Left ventricle myocardium inferior (tissue), 1 donor: ENCODE results near the gene CTRB2. TPM values are rescaled to one million over a fixed set of nuclear protein-coding genes. Genes with fewer than 3 reads are reported as not detected.
A peak's percentile ranks its signal among the peaks of the same experiment; 100 is the strongest.

ENCODE experiments used
- DNase-seq: peaks from one replicate; pipeline ENCODE4 v3.0.0-alpha.2; 2020
- H3K27ac ChIP-seq: fragments of 200-600 bp; replicated peaks from 2 replicates; pipeline ENCODE4 v1.8.0; 2021
- H3K27me3 ChIP-seq: fragments of 200-600 bp; 2 replicates; pipeline ENCODE4 v1.8.0; 2021; ENCODE audit warnings: low read depth
- H3K36me3 ChIP-seq: fragments of 200-600 bp; 2 replicates; pipeline ENCODE4 v1.8.0; 2021
- H3K4me1 ChIP-seq: fragments of 200-600 bp; 2 replicates; pipeline ENCODE4 v1.8.0; 2021
- H3K4me3 ChIP-seq: fragments of 200-600 bp; 2 replicates; pipeline ENCODE4 v1.8.0; 2021; ENCODE audit warnings: mild to moderate bottlenecking, moderate library complexity
- H3K9me3 ChIP-seq: fragments of 200-600 bp; replicated peaks from 2 replicates; pipeline ENCODE4 v1.8.0; 2021
- CTCF ChIP-seq: fragments of 200-600 bp; IDR thresholded peaks from 2 replicates; pipeline ENCODE4 v1.8.0; 2021; ENCODE audit warnings: antibody characterized with exemption, mild to moderate bottlenecking, borderline replicate concordance
- intact Hi-C: fragments of 100-400 bp; cut with micrococcal nuclease; formaldehyde crosslinking; loops from one replicate; pipeline ENCODE4 v1.11.0; 2022
- long read RNA-seq: library from polyadenylated mRNA; unstranded; transcript quantifications from one replicate; pipeline ENCODE4 v2.0.0, GENCODE V29; 2021
- total RNA-seq: library from RNA; stranded (reverse); fragmentation: NEBNext Ultra II Directional; extraction: Animal tissue kit (Norgen Biotek cat#: 25700); gene quantifications from one replicate; pipeline ENCODE4 v1.2.1, GENCODE V29; 2021
- donor health status: DM: no; HTN: yes; CAD: no; lungs with severe emphysema.

The CTRB2 gene
- not detected for total RNA-seq
- long read RNA-seq, result 0 reads

DNA sequence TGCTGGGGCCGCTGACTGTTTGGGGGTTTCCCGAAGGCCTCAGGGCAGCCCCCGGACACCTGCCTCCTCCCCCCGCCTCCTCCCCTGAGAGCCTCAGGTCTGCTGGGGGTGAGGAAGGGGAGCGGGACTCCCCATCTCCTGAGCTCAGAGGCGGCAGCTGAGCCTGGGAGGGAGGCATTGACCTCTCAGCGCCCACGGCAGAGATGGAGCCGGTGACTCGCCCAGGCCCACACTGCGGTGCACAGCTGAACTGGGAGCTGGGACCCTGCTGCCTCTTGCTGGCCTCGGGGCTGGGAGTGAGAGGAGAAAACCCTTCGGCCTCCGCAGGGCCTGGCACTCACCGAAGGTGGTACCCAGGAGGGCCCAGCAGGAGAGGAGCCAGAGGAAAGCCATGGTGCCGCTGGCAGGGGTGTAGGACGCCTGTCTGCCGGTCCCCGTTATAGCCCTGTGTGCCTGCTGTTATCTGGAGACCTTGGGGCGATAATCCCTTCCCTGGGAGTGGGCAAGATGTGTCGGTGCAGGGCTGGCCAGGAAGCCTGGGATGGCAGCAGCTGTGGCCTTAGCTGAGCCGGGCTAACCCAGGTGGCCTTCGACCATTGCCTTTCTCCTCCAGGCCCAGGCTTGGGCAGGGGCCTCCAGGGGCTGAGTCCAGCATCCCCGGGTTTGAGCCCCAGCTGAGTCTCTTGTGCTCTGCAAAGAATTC, at the start of gene CTRB2:
TSS of gene CTRB2 (minus strand) at position 413 of the 703 bp plus-strand sequence. CDS start at position 393, 20 bp downstream.
- Histone ChIP-seq H3K27ac (no peak within 1 kb of the TSS), H3K4me1 (no peaks in the 10 kb centered on the region), H3K4me3 (no peak within 1 kb of the TSS), H3K27me3 (peaks cover 12% of the 10 kb centered on the region), H3K9me3 (no peaks in the 10 kb centered on the region), H3K36me3 (no peaks in the 10 kb centered on the region)
- no peak for DNase-seq
- intact Hi-C loops, result loop anchor here (2.0 kb wide), 1 partner anchor 18 kb away; no protein-coding TSS in a partner anchor
- TF ChIP-seq CTCF, result no peak

- peak overlapping the region; percentile 29 for H3K4me3 ChIP-seq
- H3K9me3 ChIP-seq, result no peaks in the 10 kb centered on the region
- intact Hi-C loops, result no loop called here
- peak overlapping the region; percentile 98 for H3K27ac ChIP-seq
- peaks cover 95% of the 10 kb centered on the region for H3K4me1 ChIP-seq
- no peaks in the 10 kb centered on the region for H3K36me3 ChIP-seq
- no peak for TF ChIP-seq CTCF
- DNase-seq, result no peak
- no peaks in the 10 kb centered on the region for H3K27me3 ChIP-seq
Measured at GRCh38 chr16:75256059-75256571, 49.2 kb upstream of the CTRB2 start.

GRCh38 chr16:75254359-75254837, 47.4 kb upstream of the CTRB2 start:
- intact Hi-C loops, result no loop called here

GRCh38 chr16:75252946-75253911, 46.3 kb upstream of the CTRB2 start:
- Histone ChIP-seq H3K36me3 (no peaks in the 10 kb centered on the region), H3K4me3 (no peak overlapping the region), H3K9me3 (no peaks in the 10 kb centered on the region), H3K27me3 (no peaks in the 10 kb centered on the region), H3K27ac (peak overlapping the region; percentile 98), H3K4me1 (peaks cover 97% of the 10 kb centered on the region)
- no peak for DNase-seq
- TF ChIP-seq CTCF, result no peak
- intact Hi-C loops, result no loop called here

More at GRCh38 chr16:75254359-75254837, 47.4 kb upstream of the CTRB2 start:
- TF ChIP-seq CTCF, result no peak
- H3K4me1 ChIP-seq, result peaks cover 97% of the 10 kb centered on the region
- H3K4me3 ChIP-seq, result peak overlapping the region; percentile 31
- DNase-seq, result no peak
- H3K27ac ChIP-seq, result peak overlapping the region; percentile 98
- H3K36me3 ChIP-seq, result no peaks in the 10 kb centered on the region
- H3K9me3 ChIP-seq, result no peaks in the 10 kb centered on the region
- H3K27me3 ChIP-seq, result no peaks in the 10 kb centered on the region

GRCh38 chr16:75252049-75252864, 45.3 kb upstream of the CTRB2 start:
- peaks cover 97% of the 10 kb centered on the region for H3K4me1 ChIP-seq
- intact Hi-C loops, result no loop called here

More at GRCh38 chr16:75252049-75252864, 45.3 kb upstream of the CTRB2 start:
- Histone ChIP-seq H3K9me3 (no peaks in the 10 kb centered on the region), H3K27ac (peak overlapping the region; percentile 98), H3K27me3 (no peaks in the 10 kb centered on the region), H3K36me3 (no peaks in the 10 kb centered on the region), H3K4me3 (peak overlapping the region; percentile 97)
- no peak for TF ChIP-seq CTCF
- DNase-seq, result peak; percentile 12
